Measurements from ENCODE around the gene COX19. TPM values are rescaled to one million over a fixed set of nuclear protein-coding genes. Genes with fewer than 3 reads are reported as not detected.

COX19 gene, protein sequence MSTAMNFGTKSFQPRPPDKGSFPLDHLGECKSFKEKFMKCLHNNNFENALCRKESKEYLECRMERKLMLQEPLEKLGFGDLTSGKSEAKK
- 10 to 100 TPM in 3 of 4 donors, 1 to 10 TPM in 1; 2.6 to 32.5 (median 20.1) TPM for total RNA-seq

DNA sequence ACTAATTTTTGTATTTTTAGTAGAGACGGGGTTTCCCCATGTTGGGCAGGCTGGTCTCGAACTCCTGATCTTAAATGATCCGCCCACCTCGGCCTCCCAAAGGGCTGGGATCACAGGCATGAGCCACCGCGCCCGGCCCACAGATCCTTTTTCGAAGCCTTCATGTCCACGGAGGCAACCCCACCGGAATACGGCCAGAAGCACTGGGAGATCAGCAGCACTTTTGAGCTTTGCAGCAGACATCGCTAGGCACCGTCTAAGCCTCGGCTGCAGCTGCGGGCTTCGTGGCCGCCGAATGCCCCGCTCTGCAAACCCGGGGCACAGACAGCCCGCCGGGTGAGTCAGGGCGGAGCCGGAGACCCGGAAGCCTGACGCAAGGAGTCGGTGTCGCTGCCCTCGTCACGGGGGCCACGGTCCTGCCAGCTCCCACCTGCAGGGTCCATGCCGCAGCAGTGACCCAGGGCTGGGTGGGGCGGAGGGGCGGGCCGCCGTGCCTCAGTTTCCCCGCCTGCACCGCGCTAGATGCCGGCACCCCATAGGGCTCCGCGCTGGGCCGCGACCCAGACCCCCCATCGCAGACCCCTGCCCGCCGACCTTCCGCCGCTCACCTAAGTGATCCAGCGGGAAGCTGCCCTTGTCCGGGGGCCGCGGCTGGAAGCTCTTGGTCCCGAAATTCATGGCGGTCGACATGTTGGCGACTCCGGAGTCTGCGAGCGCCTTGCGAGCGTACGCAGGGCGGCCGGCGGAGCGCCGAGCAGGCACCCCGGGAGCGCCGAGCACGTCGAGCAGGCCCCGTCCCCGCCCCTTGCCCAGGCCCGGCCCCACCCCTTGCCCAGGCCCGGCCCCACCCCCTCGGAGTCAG is at the start of gene COX19:
Gene COX19, minus strand, starts transcription at position 730 of the 862 bp plus-strand sequence. Its CDS starts 40 bp downstream, at position 690.
- no peaks in the 10 kb centered on the region for H3K9me3 ChIP-seq
- no peaks in the 10 kb centered on the region for H3K36me3 ChIP-seq
- H3K27ac ChIP-seq: peak within 1 kb of the TSS; percentile 87 to 92
- intact Hi-C loops (cut with DNase I; ENCODE audit: low total_unique reads): no loop called here
- peaks cover 0 to 6% of the 10 kb centered on the region in 2 donors for H3K4me1 ChIP-seq
- peak; percentile 87 to 92 for DNase-seq
- peak within 1 kb of the TSS; percentile 94 to 97 for H3K4me3 ChIP-seq
- H3K27me3 ChIP-seq: no peaks in the 10 kb centered on the region
- TF ChIP-seq POLR2A (IDR thresholded peaks at IDR 0.05) (peak; percentile 37 to 84), CTCF (IDR thresholded peaks at IDR 0.05) (no peak)

GRCh38 chr7:1024331-1024841 is 49.0 kb upstream of the COX19 start:
- TF ChIP-seq POLR2A (IDR thresholded peaks at IDR 0.05) (no peak), CTCF (IDR thresholded peaks at IDR 0.05) (no peak)
- DNase-seq: no peak
- no peaks in the 10 kb centered on the region for H3K27me3 ChIP-seq
- no peak overlapping the region for H3K27ac ChIP-seq
- no peaks in the 10 kb centered on the region for H3K9me3 ChIP-seq
- H3K36me3 ChIP-seq: no peaks in the 10 kb centered on the region
- H3K4me1 ChIP-seq: peaks cover 0 to 12% of the 10 kb centered on the region in 2 donors
- intact Hi-C loops (cut with DNase I; ENCODE audit: low total_unique reads): no loop called here
- no peak overlapping the region for H3K4me3 ChIP-seq

DNA sequence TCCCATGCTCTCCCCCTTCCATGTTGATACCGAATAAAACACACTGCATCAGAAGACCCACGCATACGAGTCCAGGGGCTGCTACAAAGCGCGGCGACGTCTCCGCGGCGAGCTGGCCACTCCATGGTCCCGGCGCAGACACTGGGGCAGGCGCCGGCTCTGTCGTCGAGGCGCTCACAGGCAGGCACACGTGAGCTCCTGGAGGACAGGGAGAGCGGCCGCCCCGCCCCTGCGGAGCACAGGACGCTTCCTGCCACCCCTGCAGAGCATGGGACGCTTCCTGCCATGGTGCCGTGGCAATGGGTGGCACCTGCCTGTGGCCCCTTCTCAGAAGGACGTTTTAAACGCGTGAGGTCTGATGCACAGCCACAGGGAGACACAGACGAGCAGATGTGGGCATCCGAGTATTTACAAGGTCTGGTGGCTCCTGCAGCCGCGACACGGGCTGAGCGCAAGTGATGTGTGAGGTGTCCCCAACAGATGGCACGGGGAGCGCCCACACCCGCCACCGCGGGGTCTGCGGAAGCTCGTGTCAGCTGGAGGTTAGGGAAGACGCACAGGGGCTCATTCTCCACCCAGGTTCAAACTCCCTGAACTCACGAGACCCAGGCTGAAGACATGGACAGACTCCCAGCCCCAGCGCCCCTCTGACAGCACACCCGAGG is 47.6 kb upstream of the COX19 start:
- TF ChIP-seq POLR2A (IDR thresholded peaks at IDR 0.05) (no peak), CTCF (IDR thresholded peaks at IDR 0.05) (no peak)
- Histone ChIP-seq H3K9me3 (no peaks in the 10 kb centered on the region), H3K4me1 (peaks cover 0 to 7% of the 10 kb centered on the region in 2 donors), H3K36me3 (no peaks in the 10 kb centered on the region), H3K4me3 (no peak overlapping the region), H3K27me3 (no peaks in the 10 kb centered on the region), H3K27ac (no peak overlapping the region)
- no peak for DNase-seq
- intact Hi-C loops (cut with DNase I; ENCODE audit: low total_unique reads): no loop called here

DNA sequence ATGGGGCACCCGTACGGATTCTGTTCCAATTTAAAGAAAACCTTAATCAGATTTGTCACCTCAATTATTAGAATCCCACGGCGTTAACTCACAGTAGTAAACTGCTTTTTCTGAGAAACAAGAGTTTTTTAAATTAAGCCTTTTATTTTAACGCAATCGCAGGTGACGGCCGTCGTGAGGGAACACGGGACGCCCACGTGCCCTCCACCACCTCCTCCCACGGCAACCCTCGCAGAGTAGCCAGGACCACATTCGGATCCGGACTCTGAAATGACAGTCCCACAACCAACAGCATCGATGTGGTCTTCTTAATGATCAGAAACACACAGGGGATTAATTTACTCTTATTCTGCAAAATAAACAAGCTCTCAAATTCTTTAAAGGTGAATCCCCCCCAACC is 47.0 kb upstream of the COX19 start:
- TF ChIP-seq CTCF (IDR thresholded peaks at IDR 0.05) (no peak), POLR2A (IDR thresholded peaks at IDR 0.05) (no peak)
- H3K36me3 ChIP-seq: no peaks in the 10 kb centered on the region
- H3K4me1 ChIP-seq: peaks cover 0 to 2% of the 10 kb centered on the region in 2 donors

More for the DNA sequence above, 47.0 kb upstream of the COX19 start:
- intact Hi-C loops (cut with DNase I; ENCODE audit: low total_unique reads): no loop called here
- no peak for DNase-seq
- H3K27me3 ChIP-seq: no peaks in the 10 kb centered on the region
- no peak overlapping the region for H3K4me3 ChIP-seq
- no peak overlapping the region for H3K27ac ChIP-seq
- no peaks in the 10 kb centered on the region for H3K9me3 ChIP-seq

Measured in uterus (tissue), 4 donors.